ENCODE measurements around the gene HK1.

Gene HK1

GRCh38 chr10:69356187-69356586, 77.9 kb downstream of the HK1 start:
- Histone ChIP-seq H3K23ac (ENCODE audit: low read length) (no peak overlapping the region), H3K4me1 (ENCODE audit: control insufficient read depth in 1 of 2, insufficient read depth in 2 of 2, low read length in 2 of 2) (peaks cover 7 to 8% of the 10 kb centered on the region in 2 experiments), H2BK12ac (ENCODE audit: low read length) (no peak overlapping the region), H3K79me2 (ENCODE audit: control insufficient read depth, insufficient read depth, low read length, poor library complexity) (peaks cover 6% of the 10 kb centered on the region), H4K91ac (ENCODE audit: low read depth, low read length) (no peak overlapping the region), H3K27ac (ENCODE audit: low read depth, low read length) (no peak overlapping the region), H3K36me3 (ENCODE audit: control insufficient read depth in 1 of 2, insufficient read depth in 2 of 2, low read length in 2 of 2) (peaks cover 12 to 13% of the 10 kb centered on the region in 2 experiments), H3K9me3 (ENCODE audit: insufficient read depth, low read depth, low read length) (no peaks in the 10 kb centered on the region), H3K27me3 (ENCODE audit: insufficient read depth, low read length) (no peaks in the 10 kb centered on the region), H2BK5ac (ENCODE audit: low read depth, low read length, poor library complexity) (no peak overlapping the region), H2AK5ac (ENCODE audit: low read length) (no peak overlapping the region), H3K18ac (ENCODE audit: low read length) (no peak overlapping the region), H4K8ac (ENCODE audit: low read depth, low read length) (no peak overlapping the region), H3K4me2 (ENCODE audit: low read length) (no peak overlapping the region), H3K4me3 (ENCODE audit: low read depth, low read length) (no peak overlapping the region), H2BK120ac (ENCODE audit: insufficient read depth, low read length, poor library complexity) (no peak overlapping the region), H3K79me1 (ENCODE audit: low read length) (no peaks in the 10 kb centered on the region), H3K4ac (ENCODE audit: low read depth, low read length) (no peak overlapping the region), H3K14ac (ENCODE audit: low read length) (no peak overlapping the region), H3K9ac (ENCODE audit: low read length) (no peak overlapping the region), H4K12ac (ENCODE audit: low read depth, low read length) (no peak overlapping the region), H2AFZ (ENCODE audit: insufficient read depth, low read length, poor library complexity) (no peak overlapping the region)
- no CpG with 5 or more reads among the region's 2 CpGs for WGBS (ENCODE audit: extremely low coverage, insufficient coverage, insufficient read length)
- DNase-seq: no peak

DNA sequence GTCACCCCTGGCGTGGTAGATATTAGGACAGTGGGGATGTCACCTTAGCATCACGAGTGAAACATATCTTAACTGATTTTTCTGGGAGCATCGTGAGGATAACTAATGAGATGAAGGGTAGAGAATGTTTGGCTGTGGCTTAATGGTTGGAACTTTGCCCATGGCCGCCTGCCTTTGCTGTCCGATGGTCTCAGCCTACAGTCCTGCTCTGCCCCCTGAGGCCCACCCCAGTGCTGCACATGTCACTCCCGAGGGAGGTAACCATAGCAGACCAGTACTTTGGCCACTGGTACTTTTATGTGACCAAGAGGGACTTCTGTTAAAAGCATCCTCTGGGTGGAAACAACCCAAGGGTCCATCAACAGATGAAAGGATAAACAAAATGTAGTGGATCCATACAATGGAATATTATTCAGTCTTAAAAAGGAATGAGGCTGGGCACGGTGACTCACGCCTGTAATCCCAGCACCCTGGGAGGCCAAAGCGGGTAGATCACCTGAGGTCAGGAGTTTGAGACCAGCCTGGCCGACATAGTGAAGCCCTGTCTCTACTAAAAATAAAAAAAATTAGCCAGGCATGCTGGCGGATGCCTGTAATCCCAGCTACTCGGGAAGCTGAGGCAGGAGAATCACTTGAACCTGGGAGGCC, 80.0 kb downstream of the HK1 start:
- H2AK5ac ChIP-seq (ENCODE audit: low read length): no peak overlapping the region
- H2BK5ac ChIP-seq (ENCODE audit: low read depth, low read length, poor library complexity): no peak overlapping the region
- H3K23ac ChIP-seq (ENCODE audit: low read length): no peak overlapping the region
- no peaks in the 10 kb centered on the region for H3K9me3 ChIP-seq (ENCODE audit: insufficient read depth, low read depth, low read length)
- H3K4me3 ChIP-seq (ENCODE audit: low read depth, low read length): no peak overlapping the region
- no peak overlapping the region for H3K27ac ChIP-seq (ENCODE audit: low read depth, low read length)
- H3K79me2 ChIP-seq (ENCODE audit: control insufficient read depth, insufficient read depth, low read length, poor library complexity): peaks cover 4% of the 10 kb centered on the region
- H4K8ac ChIP-seq (ENCODE audit: low read depth, low read length): no peak overlapping the region
- peak; percentile 76 to 78 for DNase-seq
- no peak overlapping the region for H2BK12ac ChIP-seq (ENCODE audit: low read length)
- no peak overlapping the region for H4K91ac ChIP-seq (ENCODE audit: low read depth, low read length)
- no peak overlapping the region for H3K9ac ChIP-seq (ENCODE audit: low read length)
- no peak overlapping the region for H3K14ac ChIP-seq (ENCODE audit: low read length)
- H3K18ac ChIP-seq (ENCODE audit: low read length): no peak overlapping the region
- no peak overlapping the region for H2BK120ac ChIP-seq (ENCODE audit: insufficient read depth, low read length, poor library complexity)
- no peaks in the 10 kb centered on the region for H3K79me1 ChIP-seq (ENCODE audit: low read length)
- H4K12ac ChIP-seq (ENCODE audit: low read depth, low read length): no peak overlapping the region
- peak overlapping the region; percentile 59 for H3K4ac ChIP-seq (ENCODE audit: low read depth, low read length)
- no peak overlapping the region for H2AFZ ChIP-seq (ENCODE audit: insufficient read depth, low read length, poor library complexity)
- no peaks in the 10 kb centered on the region for H3K27me3 ChIP-seq (ENCODE audit: insufficient read depth, low read length)
- no CpG with 5 or more reads among the region's 12 CpGs for WGBS (ENCODE audit: extremely low coverage, insufficient coverage, insufficient read length)
- H3K4me2 ChIP-seq (ENCODE audit: low read length): no peak overlapping the region
- peaks cover 14 to 18% of the 10 kb centered on the region in 2 experiments for H3K4me1 ChIP-seq (ENCODE audit: control insufficient read depth in 1 of 2, insufficient read depth in 2 of 2, low read length in 2 of 2)
- H3K36me3 ChIP-seq (ENCODE audit: control insufficient read depth in 1 of 2, insufficient read depth in 2 of 2, low read length in 2 of 2): peaks cover 18 to 20% of the 10 kb centered on the region in 2 experiments

DNA sequence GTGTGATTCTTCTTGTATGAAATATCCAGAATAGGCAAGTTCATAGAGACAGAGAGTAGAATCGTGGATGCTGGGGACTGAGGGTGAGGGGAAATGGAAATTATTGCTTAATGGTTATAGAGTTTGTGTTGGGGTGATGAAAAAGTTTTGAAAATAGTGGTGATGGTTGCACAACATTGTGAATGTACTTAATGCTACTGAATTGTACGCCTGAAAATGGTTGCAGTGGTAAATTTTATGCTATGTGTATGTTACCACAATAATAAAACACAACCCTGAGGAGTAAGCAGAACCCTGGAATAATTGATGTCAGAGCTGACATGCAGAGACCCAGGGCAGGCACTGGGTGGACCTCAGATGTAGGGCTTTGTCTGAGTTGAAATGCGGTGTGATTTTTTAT, 80.9 kb downstream of the HK1 start:
- Histone ChIP-seq H4K12ac (ENCODE audit: low read depth, low read length) (no peak overlapping the region), H2BK120ac (ENCODE audit: insufficient read depth, low read length, poor library complexity) (no peak overlapping the region), H3K23ac (ENCODE audit: low read length) (no peak overlapping the region), H2BK12ac (ENCODE audit: low read length) (no peak overlapping the region), H3K9me3 (ENCODE audit: insufficient read depth, low read depth, low read length) (no peaks in the 10 kb centered on the region), H3K4ac (ENCODE audit: low read depth, low read length) (no peak overlapping the region), H2AFZ (ENCODE audit: insufficient read depth, low read length, poor library complexity) (no peak overlapping the region), H3K27me3 (ENCODE audit: insufficient read depth, low read length) (no peaks in the 10 kb centered on the region), H3K79me2 (ENCODE audit: control insufficient read depth, insufficient read depth, low read length, poor library complexity) (peaks cover 4% of the 10 kb centered on the region), H4K8ac (ENCODE audit: low read depth, low read length) (no peak overlapping the region), H2AK5ac (ENCODE audit: low read length) (no peak overlapping the region), H2BK5ac (ENCODE audit: low read depth, low read length, poor library complexity) (no peak overlapping the region), H3K27ac (ENCODE audit: low read depth, low read length) (no peak overlapping the region), H3K79me1 (ENCODE audit: low read length) (no peaks in the 10 kb centered on the region), H3K36me3 (ENCODE audit: control insufficient read depth in 1 of 2, insufficient read depth in 2 of 2, low read length in 2 of 2) (peaks cover 14 to 21% of the 10 kb centered on the region in 2 experiments), H3K4me2 (ENCODE audit: low read length) (no peak overlapping the region), H3K14ac (ENCODE audit: low read length) (no peak overlapping the region), H3K9ac (ENCODE audit: low read length) (no peak overlapping the region), H3K4me1 (ENCODE audit: control insufficient read depth in 1 of 2, insufficient read depth in 2 of 2, low read length in 2 of 2) (peaks cover 14 to 18% of the 10 kb centered on the region in 2 experiments), H3K18ac (ENCODE audit: low read length) (no peak overlapping the region), H4K91ac (ENCODE audit: low read depth, low read length) (no peak overlapping the region), H3K4me3 (ENCODE audit: low read depth, low read length) (no peak overlapping the region)
- no CpG with 5 or more reads among the region's 3 CpGs for WGBS (ENCODE audit: extremely low coverage, insufficient coverage, insufficient read length)
- no peak for DNase-seq

- no peak overlapping the region for H3K9ac ChIP-seq (ENCODE audit: low read length)
- H2BK120ac ChIP-seq (ENCODE audit: insufficient read depth, low read length, poor library complexity): no peak overlapping the region
- H3K18ac ChIP-seq (ENCODE audit: low read length): no peak overlapping the region
- no peak overlapping the region for H3K4me2 ChIP-seq (ENCODE audit: low read length)
- H3K79me2 ChIP-seq (ENCODE audit: control insufficient read depth, insufficient read depth, low read length, poor library complexity): peaks cover 4% of the 10 kb centered on the region
- H2AFZ ChIP-seq (ENCODE audit: insufficient read depth, low read length, poor library complexity): no peak overlapping the region
- no peak overlapping the region for H4K12ac ChIP-seq (ENCODE audit: low read depth, low read length)
- no CpG with 5 or more reads among the region's 5 CpGs for WGBS (ENCODE audit: extremely low coverage, insufficient coverage, insufficient read length)
- H2BK12ac ChIP-seq (ENCODE audit: low read length): no peak overlapping the region
- peaks cover 14 to 18% of the 10 kb centered on the region in 2 experiments for H3K4me1 ChIP-seq (ENCODE audit: control insufficient read depth in 1 of 2, insufficient read depth in 2 of 2, low read length in 2 of 2)
- H4K8ac ChIP-seq (ENCODE audit: low read depth, low read length): no peak overlapping the region
- no peak overlapping the region for H2AK5ac ChIP-seq (ENCODE audit: low read length)
- H3K36me3 ChIP-seq (ENCODE audit: control insufficient read depth in 1 of 2, insufficient read depth in 2 of 2, low read length in 2 of 2): peaks cover 14 to 21% of the 10 kb centered on the region in 2 experiments
- no peaks in the 10 kb centered on the region for H3K79me1 ChIP-seq (ENCODE audit: low read length)
- DNase-seq: no peak
- no peak overlapping the region for H3K27ac ChIP-seq (ENCODE audit: low read depth, low read length)
- no peak overlapping the region for H3K4ac ChIP-seq (ENCODE audit: low read depth, low read length)
- H3K14ac ChIP-seq (ENCODE audit: low read length): no peak overlapping the region
- no peak overlapping the region for H3K4me3 ChIP-seq (ENCODE audit: low read depth, low read length)
- H2BK5ac ChIP-seq (ENCODE audit: low read depth, low read length, poor library complexity): no peak overlapping the region
- H3K9me3 ChIP-seq (ENCODE audit: insufficient read depth, low read depth, low read length): no peaks in the 10 kb centered on the region
- no peaks in the 10 kb centered on the region for H3K27me3 ChIP-seq (ENCODE audit: insufficient read depth, low read length)
- H4K91ac ChIP-seq (ENCODE audit: low read depth, low read length): no peak overlapping the region
- H3K23ac ChIP-seq (ENCODE audit: low read length): no peak overlapping the region
These were observed 81.3 kb downstream of the HK1 start for GRCh38 chr10:69359594-69359993.
